Measurements from ENCODE around the gene CRK.
"Not testable (repeated sequence)": the region's sequence is repeated elsewhere in the genome, so short reads cannot be mapped to it uniquely, and the experiment has no call there.

The CRK gene

GRCh38 chr17:1379930-1380313 lies 76.1 kb downstream of the CRK start:
- DNase-seq: no peak

GRCh38 chr17:1379208-1379929 lies 76.7 kb downstream of the CRK start:
- DNase-seq: no peak

GRCh38 chr17:1378476-1378860 lies 77.6 kb downstream of the CRK start:
- DNase-seq: not testable (repeated sequence)

GRCh38 chr17:1377334-1377733 lies 78.7 kb downstream of the CRK start:
- no peak for DNase-seq

GRCh38 chr17:1376061-1376460 lies 80.0 kb downstream of the CRK start:
- DNase-seq: no peak

GRCh38 chr17:1375615-1376014 lies 80.4 kb downstream of the CRK start:
- no peak for DNase-seq

- DNase-seq: no peak
These were observed 81.4 kb downstream of the CRK start for GRCh38 chr17:1374431-1375177.

GRCh38 chr17:1373707-1374237 lies 82.3 kb downstream of the CRK start:
- DNase-seq: no peak

- no peak for DNase-seq
These were observed 83.4 kb downstream of the CRK start for GRCh38 chr17:1372618-1373017.

GRCh38 chr17:1371893-1372590 lies 84.0 kb downstream of the CRK start:
- DNase-seq: no peak

All from SHP77 treated with DMSO at 0.1 percent for 48 hours (cell line).